Measurements from ENCODE around the gene ZNF587B. TPM values are rescaled to one million over a fixed set of nuclear protein-coding genes. Genes with fewer than 3 reads are reported as not detected.
"Not testable (repeated sequence)": the region's sequence is repeated elsewhere in the genome, so short reads cannot be mapped to it uniquely, and the experiment has no call there.

ZNF587B gene
- total and polyA plus RNA-seq, 10 of the 15 experiments (the other 5 are each of a cell fraction or from before 2014, with no cell fraction given) = 4.1 to 33.9 (median 15.2) TPM

DNA sequence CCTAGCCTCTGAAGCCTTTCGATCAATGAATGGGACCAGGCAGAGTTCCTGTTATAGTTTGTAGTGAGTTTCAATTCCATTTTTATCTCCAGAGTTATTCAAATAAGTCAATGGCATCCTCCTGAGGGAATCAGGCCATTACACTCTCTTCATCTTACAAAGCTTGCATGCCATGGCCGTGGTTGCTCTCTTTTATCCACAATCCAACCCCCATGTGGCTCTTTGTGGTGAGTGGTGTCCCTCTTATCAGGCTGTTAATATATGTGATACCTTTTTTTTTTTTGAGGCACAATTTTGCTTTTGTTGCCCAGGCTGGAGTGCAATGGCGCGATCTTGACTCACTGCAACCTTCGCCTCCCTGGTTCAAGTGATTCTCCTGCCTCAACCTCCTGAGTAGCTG is 6.9 kb downstream of the ZNF587B start:
- DNase-seq (ENCODE audit: low read depth, low spot score); POLR2A ChIA-PET; FAIRE-seq; BruUV-seq (replicated peaks); H3K9ac ChIP-seq (ENCODE audit: control insufficient read depth, insufficient read depth, low read length); SMC1A ChIA-PET (ENCODE audit: uncharacterized antibody, unreplicated experiment); H3K79me2 ChIP-seq (ENCODE audit: control insufficient read depth, insufficient read depth, low read length); H2AFZ ChIP-seq (ENCODE audit: control insufficient read depth, low read depth, low read length); CTCF ChIA-PET; intact Hi-C loops (cut with micrococcal nuclease; ENCODE audit: unreplicated experiment); H3K27ac ChIP-seq (ENCODE audit: control insufficient read depth, insufficient read depth); H3K9me3 ChIP-seq (replicated peaks; ENCODE audit: control insufficient read depth, insufficient read depth, low read length); H3K4me1 ChIP-seq (ENCODE audit: control insufficient read depth, insufficient read depth, low read length); ATAC-seq; RAD21 ChIA-PET (ENCODE audit: unreplicated experiment); H4K20me1 ChIP-seq (ENCODE audit: control insufficient read depth, insufficient read depth); in situ Hi-C loops (cut with MboI); H3K4me2 ChIP-seq (ENCODE audit: control insufficient read depth, insufficient read depth); H3K4me3 ChIP-seq; H3K36me3 ChIP-seq (ENCODE audit: control insufficient read depth in 2 of 2, insufficient read depth in 2 of 2, low read length in 1 of 2); H3K27me3 ChIP-seq (replicated peaks in 1 of 2; ENCODE audit: control insufficient read depth in 2 of 2, insufficient read depth in 2 of 2, low read length in 1 of 2): not testable (repeated sequence)
- WGBS (ENCODE audit: insufficient coverage, insufficient replicate concordance, low lambda C conversion rate, missing lambda C conversion rate) = 96% methylated on average over 5 of the region's 5 CpGs

DNA sequence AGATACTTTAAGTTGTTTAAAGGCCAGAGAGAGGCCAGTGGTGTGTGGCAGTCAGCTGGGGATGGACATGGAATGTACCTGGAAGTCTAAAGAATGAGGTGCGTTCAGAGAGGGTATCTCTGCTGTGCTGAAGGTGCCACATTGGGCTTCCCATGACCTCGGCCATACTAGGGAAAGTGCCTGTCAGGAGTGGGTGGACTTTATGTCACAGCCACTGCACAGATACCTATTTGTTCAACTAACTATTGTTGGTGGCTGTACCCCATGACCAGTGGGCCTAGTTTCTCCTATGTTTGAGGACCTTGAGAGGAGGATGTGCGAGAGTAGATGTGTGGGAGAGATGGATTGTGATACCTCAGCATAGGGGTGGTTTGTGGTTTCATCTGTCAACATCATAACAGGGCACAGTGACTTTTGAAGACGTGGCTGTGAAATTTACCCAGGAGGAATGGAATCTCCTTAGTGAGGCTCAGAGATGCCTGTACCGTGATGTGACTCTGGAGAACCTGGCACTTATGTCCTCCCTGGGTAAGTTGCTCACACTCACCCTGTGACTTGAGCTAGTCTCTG is 8.6 kb downstream of the ZNF587B start:
- H3K27ac ChIP-seq (ENCODE audit: control insufficient read depth, insufficient read depth); POLR2A ChIA-PET; RAD21 ChIA-PET (ENCODE audit: unreplicated experiment); H3K9me3 ChIP-seq (replicated peaks; ENCODE audit: control insufficient read depth, insufficient read depth, low read length); SMC1A ChIA-PET (ENCODE audit: uncharacterized antibody, unreplicated experiment); BruUV-seq (replicated peaks); FAIRE-seq; CTCF ChIA-PET; DNase-seq (ENCODE audit: low read depth, low spot score); H3K79me2 ChIP-seq (ENCODE audit: control insufficient read depth, insufficient read depth, low read length); in situ Hi-C loops (cut with MboI); H3K4me3 ChIP-seq; H3K9ac ChIP-seq (ENCODE audit: control insufficient read depth, insufficient read depth, low read length); ATAC-seq; H2AFZ ChIP-seq (ENCODE audit: control insufficient read depth, low read depth, low read length); H3K4me2 ChIP-seq (ENCODE audit: control insufficient read depth, insufficient read depth); H4K20me1 ChIP-seq (ENCODE audit: control insufficient read depth, insufficient read depth); H3K27me3 ChIP-seq (replicated peaks in 1 of 2; ENCODE audit: control insufficient read depth in 2 of 2, insufficient read depth in 2 of 2, low read length in 1 of 2); H3K4me1 ChIP-seq (ENCODE audit: control insufficient read depth, insufficient read depth, low read length); H3K36me3 ChIP-seq (ENCODE audit: control insufficient read depth in 2 of 2, insufficient read depth in 2 of 2, low read length in 1 of 2); intact Hi-C loops (cut with micrococcal nuclease; ENCODE audit: unreplicated experiment): not testable (repeated sequence)
- WGBS (ENCODE audit: insufficient coverage, insufficient replicate concordance, low lambda C conversion rate, missing lambda C conversion rate) = 60% methylated on average over 5 of the region's 5 CpGs

Measured in GM12878 (cell line).